Lower leg skin (tissue), 4 donors: ENCODE data around the gene WWOX. TPM values are rescaled to one million over a fixed set of nuclear protein-coding genes. Genes with fewer than 3 reads are reported as not detected.

ENCODE experiments used
- DNase-seq, 2 donors: peaks; one replicate each; pipeline ENCODE4 v3.0.0-alpha.2; 2019; ENCODE audit warnings: low spot score in 2 of 2
- H3K4me3 ChIP-seq: fragments of 200-600 bp; sonication (generic); 2 replicates; pipeline ENCODE4 v1.5.1; 2017; ENCODE audit warnings: mild to moderate bottlenecking, low read depth; ENCODE audit not compliant: poor library complexity, severe bottlenecking
- POLR2A ChIP-seq, 2 donors: fragments of 450-650 bp; IDR thresholded peaks; one replicate each; pipeline ENCODE4 v1.6.1; 2016 to 2017; ENCODE audit warnings: antibody characterized with exemption in 2 of 2, mild to moderate bottlenecking in 1 of 2, moderate library complexity in 1 of 2
- WGBS, 2 donors: methylation state at CpG; one replicate each; pipeline ENCODE4 v1.1.5; 2018; 5-methylcytosine and 5-hydroxymethylcytosine counted together
- intact Hi-C: fragments of 100-400 bp; cut with DNase I; formaldehyde crosslinking; loops from one replicate; pipeline ENCODE4 v1.15.0; 2023; ENCODE audit warnings: low total_unique reads
- total RNA-seq, 4 donors: library from RNA; depleted of rRNA; stranded (reverse); fragments of >200 nt; gene quantifications; one replicate each; pipeline ENCODE4 v1.1.0, GENCODE V29; 2016
- TF ChIP-seq, protein P1 (sequence below), 3 donors: fragments of 450-650 bp; IDR thresholded peaks; one replicate each; pipeline ENCODE4 v1.5.1; 2016; ENCODE audit warnings: antibody characterized with exemption in 3 of 3, mild to moderate bottlenecking in 3 of 3, moderate library complexity in 2 of 3

WWOX gene
- total RNA-seq, 4 donors from 2014 or later: 21.0 to 82.7 (median 36.1) TPM

DNA sequence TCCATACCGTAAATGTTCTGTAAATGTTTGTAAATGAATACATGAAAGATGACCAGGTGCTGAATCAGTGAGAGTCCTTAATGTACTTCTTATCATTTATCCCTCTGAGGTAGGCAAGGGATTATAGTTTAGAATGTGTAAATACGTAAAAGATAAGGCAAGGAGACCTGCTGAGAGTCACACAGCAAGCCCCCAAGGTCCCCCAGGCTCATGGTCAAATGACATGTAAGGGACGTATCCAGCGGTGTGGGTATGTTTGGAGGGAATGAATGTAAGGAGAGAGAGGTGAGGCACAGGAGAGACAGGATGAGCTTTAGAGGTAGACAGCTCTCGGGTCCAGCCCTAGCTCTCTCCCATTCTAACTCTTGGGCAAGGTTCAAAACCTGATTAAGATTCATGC lies 341.8 kb downstream of the WWOX start:
- H3K4me3 ChIP-seq: no peak overlapping the region
- 95% methylated on average over 5 of the region's 5 CpGs for WGBS, 2 donors
- TF ChIP-seq, protein P1, sequence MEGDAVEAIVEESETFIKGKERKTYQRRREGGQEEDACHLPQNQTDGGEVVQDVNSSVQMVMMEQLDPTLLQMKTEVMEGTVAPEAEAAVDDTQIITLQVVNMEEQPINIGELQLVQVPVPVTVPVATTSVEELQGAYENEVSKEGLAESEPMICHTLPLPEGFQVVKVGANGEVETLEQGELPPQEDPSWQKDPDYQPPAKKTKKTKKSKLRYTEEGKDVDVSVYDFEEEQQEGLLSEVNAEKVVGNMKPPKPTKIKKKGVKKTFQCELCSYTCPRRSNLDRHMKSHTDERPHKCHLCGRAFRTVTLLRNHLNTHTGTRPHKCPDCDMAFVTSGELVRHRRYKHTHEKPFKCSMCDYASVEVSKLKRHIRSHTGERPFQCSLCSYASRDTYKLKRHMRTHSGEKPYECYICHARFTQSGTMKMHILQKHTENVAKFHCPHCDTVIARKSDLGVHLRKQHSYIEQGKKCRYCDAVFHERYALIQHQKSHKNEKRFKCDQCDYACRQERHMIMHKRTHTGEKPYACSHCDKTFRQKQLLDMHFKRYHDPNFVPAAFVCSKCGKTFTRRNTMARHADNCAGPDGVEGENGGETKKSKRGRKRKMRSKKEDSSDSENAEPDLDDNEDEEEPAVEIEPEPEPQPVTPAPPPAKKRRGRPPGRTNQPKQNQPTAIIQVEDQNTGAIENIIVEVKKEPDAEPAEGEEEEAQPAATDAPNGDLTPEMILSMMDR (IDR thresholded peaks at IDR 0.05): no peak
- TF ChIP-seq POLR2A (IDR thresholded peaks at IDR 0.05): no peak
- DNase-seq: no peak
- intact Hi-C loops: no loop called here

GRCh38 chr16:78443542-78444364 lies 344.3 kb downstream of the WWOX start:
- intact Hi-C loops: no loop called here
- DNase-seq: no peak
- TF ChIP-seq POLR2A (IDR thresholded peaks at IDR 0.05): no peak
- TF ChIP-seq, protein P1 (IDR thresholded peaks at IDR 0.05): no peak
- WGBS, 2 donors: 62% methylated on average over 13 of the region's 13 CpGs
- no peak overlapping the region for H3K4me3 ChIP-seq

DNA sequence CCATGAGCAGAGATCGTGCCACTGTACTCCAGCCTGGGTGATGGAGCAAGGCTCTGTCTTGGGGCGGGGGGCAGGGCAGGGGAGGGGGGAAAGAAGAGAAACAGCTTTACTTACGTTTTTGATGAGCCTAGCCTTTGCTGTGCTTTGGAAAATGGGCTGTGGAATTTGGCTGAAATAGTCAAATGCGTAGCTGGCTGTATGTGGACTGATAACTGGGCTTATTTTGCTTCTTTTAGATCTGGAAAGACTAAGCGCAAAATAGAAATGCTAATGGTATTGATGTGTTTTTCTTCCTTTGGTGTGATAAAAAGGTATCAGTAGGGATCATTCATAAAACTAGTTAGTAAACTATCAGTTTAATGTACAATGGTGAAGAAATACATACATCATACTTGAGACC lies 346.4 kb downstream of the WWOX start:
- intact Hi-C loops: no loop called here
- WGBS, 2 donors: 95 to 99% methylated on average over 5 of the region's 5 CpGs
- no peak overlapping the region for H3K4me3 ChIP-seq
- TF ChIP-seq, protein P1 (IDR thresholded peaks at IDR 0.05): no peak
- no peak for TF ChIP-seq POLR2A (IDR thresholded peaks at IDR 0.05)
- no peak for DNase-seq

DNA sequence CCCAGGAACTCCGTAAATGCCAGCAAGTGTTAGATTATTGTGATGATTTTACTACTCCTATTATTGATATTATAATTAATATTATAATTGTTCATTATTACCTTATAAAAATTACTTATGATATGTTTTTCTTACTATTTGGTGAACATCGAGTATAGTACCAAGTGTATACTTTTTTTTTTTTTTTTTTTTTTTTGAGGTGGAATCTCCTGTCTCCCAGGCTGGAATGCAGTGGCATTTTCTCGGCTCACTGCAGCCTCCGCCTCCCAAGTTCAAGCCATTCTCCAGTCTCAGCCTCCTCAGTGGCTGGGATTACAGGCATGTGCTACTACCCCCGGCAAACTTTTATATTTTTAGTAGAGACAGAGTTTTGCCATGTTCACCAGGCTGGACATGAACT lies 347.0 kb downstream of the WWOX start:
- no peak for DNase-seq
- intact Hi-C loops: no loop called here
- TF ChIP-seq, protein P1 (IDR thresholded peaks at IDR 0.05): no peak
- TF ChIP-seq POLR2A (IDR thresholded peaks at IDR 0.05): no peak
- H3K4me3 ChIP-seq: no peak overlapping the region
- 92 to 95% methylated on average over 5 of the region's 5 CpGs for WGBS, 2 donors

DNA sequence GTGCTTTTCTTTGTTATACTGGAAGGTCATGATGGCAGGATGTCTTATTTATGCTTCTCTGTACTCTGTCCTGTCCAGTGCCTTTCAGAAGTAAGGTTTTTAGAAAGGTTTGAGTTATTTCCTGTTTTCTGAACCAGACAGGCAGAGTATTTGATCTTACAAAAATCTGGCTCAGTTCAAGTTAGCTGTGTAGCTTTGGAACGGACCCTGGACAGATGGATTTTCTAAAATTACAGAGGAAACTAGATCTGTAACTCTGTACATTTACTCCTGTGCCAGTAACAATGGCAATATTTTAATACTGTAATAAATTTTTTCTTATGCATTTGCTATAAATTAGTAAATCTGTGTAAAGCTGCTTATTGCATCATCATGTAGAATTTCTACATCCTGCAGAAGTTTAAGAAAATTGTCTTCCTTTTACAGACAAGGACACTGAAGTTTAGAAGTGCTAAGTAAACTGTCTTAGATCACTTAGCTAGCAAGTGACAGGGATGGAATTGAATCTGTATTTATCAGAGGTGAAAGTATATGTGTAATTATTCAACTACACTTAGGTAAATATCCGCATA lies 347.6 kb downstream of the WWOX start:
- H3K4me3 ChIP-seq: no peak overlapping the region
- TF ChIP-seq, protein P1 (IDR thresholded peaks at IDR 0.05): no peak
- intact Hi-C loops: no loop called here
- no peak for DNase-seq
- 81 to 82% methylated on average over 2 of the region's 2 CpGs for WGBS, 2 donors
